Measurements from ENCODE around the gene RAB33A. TPM values are rescaled to one million over a fixed set of nuclear protein-coding genes. Genes with fewer than 3 reads are reported as not detected.

RAB33A gene
- total and polyA plus RNA-seq, 3 experiments from 2014 or later: 9.0 to 11.0 (median 10.6) TPM

DNA sequence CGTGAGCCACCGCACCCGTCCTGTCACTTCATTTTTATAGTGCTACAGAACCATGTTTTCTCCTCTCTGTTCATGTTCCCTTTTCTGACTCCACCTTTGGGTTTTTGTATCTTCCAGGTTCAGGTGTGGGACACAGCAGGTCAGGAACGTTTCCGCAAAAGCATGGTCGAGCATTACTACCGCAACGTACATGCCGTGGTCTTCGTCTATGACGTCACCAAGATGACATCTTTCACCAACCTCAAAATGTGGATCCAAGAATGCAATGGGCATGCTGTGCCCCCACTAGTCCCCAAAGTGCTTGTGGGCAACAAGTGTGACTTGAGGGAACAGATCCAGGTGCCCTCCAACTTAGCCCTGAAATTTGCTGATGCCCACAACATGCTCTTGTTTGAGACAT is 12.4 kb downstream of the RAB33A start:
- POLR2A ChIA-PET: no interaction called here
- CTCF ChIA-PET: no interaction called here
- H3K27ac Mint-ChIP-seq: peak overlapping the region in 7 of 8 donors; percentile 21 to 90 (median 63)
- peaks cover 0 to 5% of the 10 kb centered on the region in 2 donors for H3K27me3 Mint-ChIP-seq
- H3K27me3 ChIP-seq (ENCODE audit: insufficient read depth, low read length, poor library complexity, severe bottlenecking): no peaks in the 10 kb centered on the region
- H3K36me3 ChIP-seq (ENCODE audit: insufficient read depth, low read length): no peaks in the 10 kb centered on the region
- no peak overlapping the region for H3K27ac ChIP-seq (ENCODE audit: low read depth, low read length)
- H3K9me3 Mint-ChIP-seq: no peaks in the 10 kb centered on the region
- H3K4me1 Mint-ChIP-seq: peaks cover 17 to 26% (median 20%) of the 10 kb centered on the region in 3 donors
- peaks cover 8% of the 10 kb centered on the region for H3K4me1 ChIP-seq (ENCODE audit: insufficient read depth, low read length)
- peak overlapping the region in 6 of 7 donors; percentile 29 to 45 (median 38) for H3K4me3 Mint-ChIP-seq
- no peak for DNase-seq
- H3K9me3 ChIP-seq (ENCODE audit: low read length): no peaks in the 10 kb centered on the region
- no peak overlapping the region for H3K4me3 ChIP-seq (ENCODE audit: low read length)
- peaks cover 0 to 10% (median 1%) of the 10 kb centered on the region in 3 donors for H3K36me3 Mint-ChIP-seq

DNA sequence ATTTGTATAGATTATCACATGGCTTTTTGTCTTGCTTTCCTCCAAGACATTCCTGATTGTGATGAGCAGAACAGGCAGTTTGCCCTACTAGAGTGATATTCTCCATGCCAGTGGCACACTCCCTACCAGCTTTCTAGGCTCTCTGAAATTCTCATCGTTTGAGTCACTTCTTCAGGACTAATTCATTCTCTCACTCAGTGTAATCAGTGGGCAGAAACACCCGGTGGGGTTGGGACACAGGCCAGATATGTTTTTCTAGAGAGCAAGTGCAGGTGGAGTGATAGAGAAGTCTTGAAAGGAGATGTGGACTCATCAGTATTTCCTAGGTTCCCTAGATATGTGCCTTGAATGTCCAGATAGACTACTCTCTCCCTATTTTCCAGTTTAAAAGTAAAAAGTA is 13.1 kb downstream of the RAB33A start:
- Mint-ChIP-seq H3K9me3 (no peaks in the 10 kb centered on the region), H3K4me1 (peaks cover 13 to 19% (median 14%) of the 10 kb centered on the region in 3 donors), H3K27ac (peak overlapping the region in 1 of 8 donors; percentile 38), H3K36me3 (peaks cover 0 to 5% (median under 1%) of the 10 kb centered on the region in 3 donors), H3K27me3 (peaks cover 0 to 5% of the 10 kb centered on the region in 2 donors), H3K4me3 (peak overlapping the region in 1 of 7 donors; percentile 45)
- H3K9me3 ChIP-seq (ENCODE audit: low read length): no peaks in the 10 kb centered on the region
- no peak for DNase-seq
- H3K4me1 ChIP-seq (ENCODE audit: insufficient read depth, low read length): peaks cover 8% of the 10 kb centered on the region
- no peaks in the 10 kb centered on the region for H3K36me3 ChIP-seq (ENCODE audit: insufficient read depth, low read length)
- ChIA-PET CTCF (no interaction called here), POLR2A (no interaction called here)
- no peak overlapping the region for H3K4me3 ChIP-seq (ENCODE audit: low read length)
- H3K27me3 ChIP-seq (ENCODE audit: insufficient read depth, low read length, poor library complexity, severe bottlenecking): no peaks in the 10 kb centered on the region
- H3K27ac ChIP-seq (ENCODE audit: low read depth, low read length): no peak overlapping the region

GRCh38 chrX:130186651-130187050 is 14.9 kb downstream of the RAB33A start:
- ChIA-PET CTCF (interaction anchor here (1.0 kb wide), 1 partner anchor 107 kb away, joined by 5 read pairs; no protein-coding TSS in a partner anchor), POLR2A (no interaction called here)
- peaks cover 0 to 5% (median 0%) of the 10 kb centered on the region in 3 donors for H3K36me3 Mint-ChIP-seq
- no peaks in the 10 kb centered on the region for H3K9me3 ChIP-seq (ENCODE audit: low read length)
- no peak overlapping the region for H3K4me3 Mint-ChIP-seq
- H3K27ac Mint-ChIP-seq: peak overlapping the region in 1 of 8 donors; percentile 86
- no peaks in the 10 kb centered on the region for H3K36me3 ChIP-seq (ENCODE audit: insufficient read depth, low read length)
- H3K4me3 ChIP-seq (ENCODE audit: low read length): no peak overlapping the region
- no peak for DNase-seq
- no peak overlapping the region for H3K27ac ChIP-seq (ENCODE audit: low read depth, low read length)
- no peaks in the 10 kb centered on the region for H3K9me3 Mint-ChIP-seq
- H3K4me1 ChIP-seq (ENCODE audit: insufficient read depth, low read length): peaks cover 8% of the 10 kb centered on the region
- H3K27me3 ChIP-seq (ENCODE audit: insufficient read depth, low read length, poor library complexity, severe bottlenecking): no peaks in the 10 kb centered on the region
- peaks cover 11 to 17% (median 12%) of the 10 kb centered on the region in 3 donors for H3K4me1 Mint-ChIP-seq
- H3K27me3 Mint-ChIP-seq: peaks cover 0 to 5% of the 10 kb centered on the region in 2 donors

DNA sequence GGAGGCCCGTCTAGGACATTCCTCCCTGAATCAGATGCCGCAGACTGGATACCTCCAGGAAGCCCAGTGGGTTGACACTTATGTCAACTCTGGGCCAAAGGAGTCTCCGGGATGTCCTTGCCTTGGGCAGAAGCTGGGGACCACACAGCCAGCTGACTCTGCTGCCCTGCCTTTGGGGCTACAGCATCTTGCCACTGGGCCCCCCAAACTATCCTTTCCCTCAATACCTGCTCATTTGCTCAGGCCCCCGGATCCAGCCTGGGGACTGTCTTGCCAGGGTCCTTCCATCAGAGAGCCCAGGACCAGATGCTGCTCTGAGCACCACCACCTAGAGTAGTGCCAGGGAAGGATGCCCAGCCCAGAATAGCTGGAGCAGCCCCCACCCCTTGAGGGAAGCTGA is 19.0 kb downstream of the RAB33A start:
- Mint-ChIP-seq H3K4me1 (peaks cover 4 to 6% (median 4%) of the 10 kb centered on the region in 3 donors), H3K4me3 (no peak overlapping the region), H3K27me3 (peaks cover 0 to 5% of the 10 kb centered on the region in 2 donors), H3K9me3 (no peaks in the 10 kb centered on the region), H3K27ac (no peak overlapping the region), H3K36me3 (no peaks in the 10 kb centered on the region)
- ChIA-PET POLR2A (no interaction called here), CTCF (interaction anchor here (1.1 to 8.5 kb wide), 6 partner anchors 17 to 163 kb away, joined by 3 to 63 read pairs (median 5); no protein-coding TSS in a partner anchor)
- DNase-seq: no peak
- Histone ChIP-seq H3K4me3 (ENCODE audit: low read length) (no peak overlapping the region), H3K27me3 (ENCODE audit: insufficient read depth, low read length, poor library complexity, severe bottlenecking) (no peaks in the 10 kb centered on the region), H3K36me3 (ENCODE audit: insufficient read depth, low read length) (no peaks in the 10 kb centered on the region), H3K9me3 (ENCODE audit: low read length) (no peaks in the 10 kb centered on the region), H3K4me1 (ENCODE audit: insufficient read depth, low read length) (no peaks in the 10 kb centered on the region), H3K27ac (ENCODE audit: low read depth, low read length) (no peak overlapping the region)

DNA sequence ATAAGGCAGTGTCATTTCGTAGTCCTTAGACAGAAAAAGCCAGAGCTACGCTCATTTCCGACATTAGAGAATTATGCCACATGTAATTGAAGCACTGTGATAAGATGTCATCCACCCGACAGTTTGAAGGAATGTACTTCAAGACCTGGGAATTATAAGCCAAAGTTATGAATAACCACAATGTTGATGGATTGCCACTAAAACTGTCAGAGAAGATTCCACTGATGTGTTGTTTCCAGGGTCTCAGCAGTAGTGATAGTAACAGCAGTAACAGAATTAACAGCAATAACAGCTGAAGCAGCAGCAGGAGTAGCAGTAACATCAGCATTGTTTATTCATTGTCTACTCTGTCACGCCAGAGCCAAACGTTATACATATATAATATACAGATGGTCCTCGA is 24.7 kb downstream of the RAB33A start:
- CTCF ChIA-PET: interaction anchor here (1.1 to 8.5 kb wide), 2 partner anchors 8 to 115 kb away, joined by 3 to 63 read pairs; no protein-coding TSS in a partner anchor
- Mint-ChIP-seq H3K4me3 (no peak overlapping the region), H3K9me3 (no peaks in the 10 kb centered on the region)

DNA sequence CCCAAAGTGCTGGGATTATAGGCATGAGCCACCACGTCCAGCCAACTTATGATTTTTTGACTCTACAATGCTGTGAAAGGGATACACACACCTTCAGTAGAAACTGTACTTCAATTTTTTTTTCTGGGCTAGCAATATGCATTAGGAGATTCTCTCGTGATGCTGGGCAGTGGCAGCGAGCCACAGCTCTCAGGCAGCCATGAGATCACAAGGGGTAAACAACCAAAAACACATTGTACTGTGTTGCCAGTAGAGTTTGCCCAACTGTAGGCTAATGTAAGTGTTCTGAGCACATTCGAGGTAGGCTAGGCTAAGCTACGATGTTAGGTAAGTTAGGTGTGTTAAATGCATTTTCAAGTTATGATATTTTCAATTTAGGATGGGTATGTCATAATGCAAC is 25.7 kb downstream of the RAB33A start:
- H3K9me3 Mint-ChIP-seq: no peaks in the 10 kb centered on the region
- no peak for DNase-seq
- ChIA-PET POLR2A (no interaction called here), CTCF (no interaction called here)
- no peaks in the 10 kb centered on the region for H3K27me3 Mint-ChIP-seq
- no peak overlapping the region for H3K4me3 Mint-ChIP-seq
- Histone ChIP-seq H3K9me3 (ENCODE audit: low read length) (no peaks in the 10 kb centered on the region), H3K4me3 (ENCODE audit: low read length) (no peak overlapping the region), H3K27ac (ENCODE audit: low read depth, low read length) (no peak overlapping the region), H3K27me3 (ENCODE audit: insufficient read depth, low read length, poor library complexity, severe bottlenecking) (no peaks in the 10 kb centered on the region), H3K4me1 (ENCODE audit: insufficient read depth, low read length) (no peaks in the 10 kb centered on the region), H3K36me3 (ENCODE audit: insufficient read depth, low read length) (no peaks in the 10 kb centered on the region)
- H3K36me3 Mint-ChIP-seq: no peaks in the 10 kb centered on the region
- peaks cover under 1% of the 10 kb centered on the region in 3 donors for H3K4me1 Mint-ChIP-seq
- peak overlapping the region in 1 of 8 donors; percentile 36 for H3K27ac Mint-ChIP-seq

More for the DNA sequence above, 24.7 kb downstream of the RAB33A start:
- no peaks in the 10 kb centered on the region for H3K4me1 ChIP-seq (ENCODE audit: insufficient read depth, low read length)
- Mint-ChIP-seq H3K36me3 (no peaks in the 10 kb centered on the region), H3K27me3 (no peaks in the 10 kb centered on the region), H3K27ac (no peak overlapping the region), H3K4me1 (peaks cover 3 to 4% (median 4%) of the 10 kb centered on the region in 3 donors)
- no peaks in the 10 kb centered on the region for H3K9me3 ChIP-seq (ENCODE audit: low read length)
- no peaks in the 10 kb centered on the region for H3K36me3 ChIP-seq (ENCODE audit: insufficient read depth, low read length)
- H3K4me3 ChIP-seq (ENCODE audit: low read length): no peak overlapping the region
- H3K27me3 ChIP-seq (ENCODE audit: insufficient read depth, low read length, poor library complexity, severe bottlenecking): no peaks in the 10 kb centered on the region
- DNase-seq: no peak
- no peak overlapping the region for H3K27ac ChIP-seq (ENCODE audit: low read depth, low read length)
- POLR2A ChIA-PET: no interaction called here

- POLR2A ChIA-PET: no interaction called here
- CTCF ChIA-PET: interaction anchor here (0.9 kb wide), 1 partner anchor 9 kb away, joined by 3 read pairs; no protein-coding TSS in a partner anchor
Observed at GRCh38 chrX:130204647-130205046, 32.9 kb downstream of the RAB33A start.

DNA sequence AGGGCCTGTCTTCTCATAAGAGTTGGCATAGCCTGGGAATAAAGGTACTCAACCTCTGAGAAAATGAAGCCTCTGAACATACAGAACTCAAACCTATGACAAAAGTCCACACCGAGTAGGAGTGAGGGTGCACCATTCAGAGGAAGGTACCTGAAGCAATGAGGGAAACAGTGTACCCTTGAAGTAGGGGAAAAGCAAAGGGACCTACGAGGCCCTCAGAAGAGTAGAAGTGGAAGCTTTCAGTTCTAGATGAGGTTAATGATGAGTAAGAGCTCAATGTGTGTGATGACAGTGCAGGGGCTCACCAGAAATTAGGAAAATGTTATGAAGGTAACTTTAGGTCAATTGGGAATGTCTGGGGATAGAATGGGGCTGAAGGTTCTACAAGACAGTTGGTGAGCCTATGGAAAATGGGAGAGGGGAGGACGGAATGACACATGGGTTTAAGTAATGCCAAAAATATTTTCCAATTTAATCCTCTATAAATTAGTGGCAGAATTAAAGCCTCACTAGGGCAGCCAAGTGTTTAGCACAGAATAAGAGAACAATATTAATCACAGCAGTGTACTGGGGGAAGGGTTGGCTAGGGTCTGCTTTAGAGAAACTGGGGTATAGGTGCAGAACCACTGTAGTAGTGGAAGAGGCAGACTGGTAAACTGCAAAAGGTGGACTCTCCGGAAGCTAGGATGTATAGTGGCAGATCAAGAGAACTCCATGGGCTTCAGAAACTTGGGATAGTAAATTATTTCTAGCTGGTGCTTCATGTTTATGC is 39.8 kb downstream of the RAB33A start:
- H3K27me3 Mint-ChIP-seq: peaks cover 0 to 9% of the 10 kb centered on the region in 2 donors
- no peak overlapping the region for H3K27ac ChIP-seq (ENCODE audit: low read depth, low read length)
- H3K4me1 ChIP-seq (ENCODE audit: insufficient read depth, low read length): no peaks in the 10 kb centered on the region
- H3K9me3 ChIP-seq (ENCODE audit: low read length): no peaks in the 10 kb centered on the region
- H3K27ac Mint-ChIP-seq: peak overlapping the region in 1 of 8 donors; percentile 5
- no peak overlapping the region for H3K4me3 Mint-ChIP-seq
- peaks cover 0 to 5% (median 5%) of the 10 kb centered on the region in 3 donors for H3K4me1 Mint-ChIP-seq
- CTCF ChIA-PET: no interaction called here
- H3K4me3 ChIP-seq (ENCODE audit: low read length): no peak overlapping the region
- no peaks in the 10 kb centered on the region for H3K9me3 Mint-ChIP-seq
- DNase-seq: no peak
- H3K36me3 Mint-ChIP-seq: peaks cover 1 to 48% (median 4%) of the 10 kb centered on the region in 3 donors
- no peaks in the 10 kb centered on the region for H3K27me3 ChIP-seq (ENCODE audit: insufficient read depth, low read length, poor library complexity, severe bottlenecking)
- POLR2A ChIA-PET: interaction anchor here (0.6 kb wide), 1 partner anchor 134 kb away, joined by 3 read pairs; no protein-coding TSS in a partner anchor
- H3K36me3 ChIP-seq (ENCODE audit: insufficient read depth, low read length): no peaks in the 10 kb centered on the region

More at GRCh38 chrX:130204647-130205046, 32.9 kb downstream of the RAB33A start:
- Histone ChIP-seq H3K36me3 (ENCODE audit: insufficient read depth, low read length) (no peaks in the 10 kb centered on the region), H3K9me3 (ENCODE audit: low read length) (no peaks in the 10 kb centered on the region), H3K4me1 (ENCODE audit: insufficient read depth, low read length) (no peaks in the 10 kb centered on the region), H3K27me3 (ENCODE audit: insufficient read depth, low read length, poor library complexity, severe bottlenecking) (no peaks in the 10 kb centered on the region), H3K4me3 (ENCODE audit: low read length) (no peak overlapping the region), H3K27ac (ENCODE audit: low read depth, low read length) (no peak overlapping the region)
- H3K27me3 Mint-ChIP-seq: peaks cover 0 to 4% of the 10 kb centered on the region in 2 donors
- peak overlapping the region in 1 of 8 donors; percentile 25 for H3K27ac Mint-ChIP-seq
- no peaks in the 10 kb centered on the region for H3K9me3 Mint-ChIP-seq
- no peak overlapping the region for H3K4me3 Mint-ChIP-seq
- no peaks in the 10 kb centered on the region for H3K4me1 Mint-ChIP-seq
- peaks cover 0 to 24% (median 3%) of the 10 kb centered on the region in 3 donors for H3K36me3 Mint-ChIP-seq
- DNase-seq: no peak

Data from CD8-positive, alpha-beta memory T cell (primary cell).